Stomach (tissue), 9 donors: ENCODE measurements around the gene ABCD3. TPM values are rescaled to one million over a fixed set of nuclear protein-coding genes. Genes with fewer than 3 reads are reported as not detected.
A peak's percentile ranks its signal among the peaks of the same experiment; 100 is the strongest.

Source experiments
- DNase-seq, 2 donors: peaks; one replicate each; pipeline versions ENCODE4 v3.0.0 to v3.0.0-alpha.2; 2013 to 2019
- H3K27ac ChIP-seq, 5 donors: fragments of 200-600 bp in 4 of 5; sonication (generic) in 4 of 5; one replicate each; pipeline ENCODE4 v1.5.1; 2013 to 2019; ENCODE audit warnings: mild to moderate bottlenecking in 1 of 5, moderate library complexity in 1 of 5
- H3K27me3 ChIP-seq, 3 donors: fragments of 200-600 bp; sonication (generic); one replicate each; pipeline ENCODE4 v1.5.1; 2017 to 2019; ENCODE audit warnings: mixed run types in 1 of 3
- H3K36me3 ChIP-seq, 4 donors: fragments of 200-600 bp; sonication (generic); 1 replicate in 3 of 4; 2 replicates in 1 of 4; pipeline ENCODE4 v1.5.1; 2016 to 2019
- H3K4me1 ChIP-seq, 4 donors: fragments of 200-600 bp; sonication (generic); one replicate each; pipeline ENCODE4 v1.5.1; 2016 to 2019
- H3K4me3 ChIP-seq, 4 donors: fragments of 200-600 bp; sonication (generic) in 3 of 4; one replicate each; pipeline ENCODE4 v1.5.1; 2016 to 2019; ENCODE audit warnings: mild to moderate bottlenecking in 1 of 4
- H3K9me3 ChIP-seq, 4 donors: fragments of 200-600 bp; sonication (generic); one replicate each; pipeline ENCODE4 v1.5.1; 2016 to 2019
- CTCF ChIP-seq, 7 experiments: fragments of 450-650 bp in 4 of 7; fragments of 200-600 bp in 3 of 7; sonication (generic) in 3 of 7; IDR thresholded peaks; one replicate each; pipeline ENCODE4 v1.5.1; 2016 to 2019; ENCODE audit warnings: antibody characterized with exemption in 7 of 7, control low read depth in 2 of 7, mild to moderate bottlenecking in 1 of 7
- EP300 ChIP-seq: sonication (generic); formaldehyde crosslinking; IDR thresholded peaks from one replicate; pipeline ENCODE4 v1.6.1; 2017; ENCODE audit warnings: antibody characterized with exemption
- POLR2A ChIP-seq, 4 donors: fragments of 450-650 bp; IDR thresholded peaks; one replicate each; pipeline ENCODE4 v1.6.1; 2016; ENCODE audit warnings: antibody characterized with exemption in 4 of 4, control low read depth in 2 of 4, mild to moderate bottlenecking in 1 of 4, moderate library complexity in 1 of 4
- POLR2AphosphoS5 ChIP-seq, 3 donors: sonication (generic); formaldehyde crosslinking; IDR thresholded peaks; one replicate each; pipeline ENCODE4 v1.6.1; 2016; ENCODE audit warnings: antibody characterized with exemption in 3 of 3
- WGBS, 5 donors: extraction: QIAGEN DNeasy Blood & Tissue Kit in 3 of 5; methylation state at CpG; one replicate each; pipeline versions ENCODE4 v1.1.5 to v1.1.7; 2013 to 2018; 5-methylcytosine and 5-hydroxymethylcytosine counted together
- intact Hi-C: fragments of 100-400 bp; cut with DNase I; formaldehyde crosslinking; loops from one replicate; pipeline ENCODE4 v1.15.1; 2023; ENCODE audit warnings: low total_unique reads
- polyA plus RNA-seq, 3 donors: library from polyadenylated mRNA; stranded (reverse); fragments of 200-250 nt; gene quantifications; one replicate each; pipeline ENCODE4 v1.2.3, GENCODE V29; 2013
- total RNA-seq, 5 donors: library from RNA; depleted of rRNA; stranded (reverse); fragments of >200 nt; gene quantifications; one replicate each; pipeline versions ENCODE4 v1.1.0 to v1.2.3, GENCODE V29; 2014 to 2016
- donor health status: healthy with polysubstance abuse.
- donor health status: Bipolar disorder and iron deficiency.
- donor health status: healthy.

ABCD3 gene
- total and polyA plus RNA-seq, 8 donors, result 8.8 to 124 (median 18.4) TPM

DNA sequence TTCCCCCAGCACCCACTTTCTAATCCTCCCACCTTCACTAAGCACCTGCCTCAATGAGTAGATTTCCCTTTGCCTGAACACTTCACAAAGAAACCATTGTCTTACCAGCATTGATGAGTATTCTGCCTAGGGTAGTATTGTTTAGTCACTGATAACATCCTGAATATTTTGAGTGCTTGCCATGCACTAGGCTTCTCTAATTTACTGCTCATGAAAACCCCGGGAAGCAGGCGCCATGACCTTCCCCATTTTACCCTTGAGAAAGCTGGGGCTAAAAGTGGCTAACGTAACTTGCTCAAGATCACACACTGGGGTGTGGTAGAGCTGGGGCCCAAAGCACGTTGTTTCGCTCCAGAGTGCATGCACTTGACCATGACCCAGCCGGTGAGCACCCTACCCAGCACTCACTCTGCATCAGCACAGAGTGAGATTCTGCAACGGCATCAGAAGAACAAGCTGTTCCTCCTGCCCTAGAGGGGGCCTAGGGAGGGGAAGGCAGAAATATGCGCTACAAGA lies 133.9 kb downstream of the ABCD3 start:
- Histone ChIP-seq H3K4me1 (peaks cover 16 to 61% (median 36%) of the 10 kb centered on the region in 4 donors), H3K27ac (peak overlapping the region in 4 of 5 donors; percentile 72 to 87 (median 78)), H3K4me3 (no peak overlapping the region), H3K27me3 (no peaks in the 10 kb centered on the region), H3K9me3 (no peaks in the 10 kb centered on the region), H3K36me3 (no peaks in the 10 kb centered on the region)
- intact Hi-C loops, result no loop called here
- WGBS, 5 donors, result 50 to 77% (median 62%) methylated on average over 8 of the region's 8 CpGs
- DNase-seq, result no peak
- TF ChIP-seq POLR2AphosphoS5 (IDR thresholded peaks at IDR 0.05) (peak in 1 of 3 donors; percentile 55), POLR2A (IDR thresholded peaks at IDR 0.05) (no peak), CTCF (IDR thresholded peaks at IDR 0.05) (no peak), EP300 (peak; percentile 65)

GRCh38 chr1:94553323-94553730 lies 135.1 kb downstream of the ABCD3 start:
- intact Hi-C loops, result no loop called here
- Histone ChIP-seq H3K27me3 (no peaks in the 10 kb centered on the region), H3K36me3 (no peaks in the 10 kb centered on the region), H3K4me3 (no peak overlapping the region), H3K4me1 (peaks cover 16 to 61% (median 36%) of the 10 kb centered on the region in 4 donors), H3K27ac (peak overlapping the region in 4 of 5 donors; percentile 14 to 87 (median 76)), H3K9me3 (no peaks in the 10 kb centered on the region)
- peak in 1 of 2 donors; percentile 44 for DNase-seq
- TF ChIP-seq EP300 (no peak), POLR2AphosphoS5 (IDR thresholded peaks at IDR 0.05) (peak in 2 of 3 donors; percentile 26 to 32), CTCF (IDR thresholded peaks at IDR 0.05) (no peak), POLR2A (IDR thresholded peaks at IDR 0.05) (no peak)
- 39 to 54% (median 49%) methylated on average over 5 of the region's 5 CpGs for WGBS, 5 donors

- TF ChIP-seq POLR2A (IDR thresholded peaks at IDR 0.05) (no peak), EP300 (no peak), CTCF (IDR thresholded peaks at IDR 0.05) (no peak)
- 84 to 88% (median 87%) methylated on average over 4 of the region's 4 CpGs for WGBS, 5 donors
- intact Hi-C loops, result no loop called here
Measured at GRCh38 chr1:94553931-94554330, 135.7 kb downstream of the ABCD3 start.

GRCh38 chr1:94554580-94554979 lies 136.4 kb downstream of the ABCD3 start:
- DNase-seq, result no peak
- Histone ChIP-seq H3K27me3 (no peaks in the 10 kb centered on the region), H3K36me3 (no peaks in the 10 kb centered on the region), H3K4me1 (peaks cover 16 to 56% (median 35%) of the 10 kb centered on the region in 4 donors), H3K9me3 (no peaks in the 10 kb centered on the region), H3K27ac (peak overlapping the region in 3 of 5 donors; percentile 21 to 87 (median 80)), H3K4me3 (no peak overlapping the region)
- 86 to 94% (median 93%) methylated on average over 5 of the region's 5 CpGs for WGBS, 5 donors
- TF ChIP-seq EP300 (no peak), CTCF (IDR thresholded peaks at IDR 0.05) (no peak), POLR2A (IDR thresholded peaks at IDR 0.05) (no peak), POLR2AphosphoS5 (IDR thresholded peaks at IDR 0.05) (no peak)
- intact Hi-C loops, result no loop called here

More at GRCh38 chr1:94553931-94554330, 135.7 kb downstream of the ABCD3 start:
- peaks cover 16 to 61% (median 36%) of the 10 kb centered on the region in 4 donors for H3K4me1 ChIP-seq
- H3K9me3 ChIP-seq, result no peaks in the 10 kb centered on the region
- no peak for DNase-seq
- no peaks in the 10 kb centered on the region for H3K36me3 ChIP-seq
- H3K27ac ChIP-seq, result peak overlapping the region in 4 of 5 donors; percentile 21 to 87 (median 55)
- no peaks in the 10 kb centered on the region for H3K27me3 ChIP-seq
- no peak overlapping the region for H3K4me3 ChIP-seq
